Measurements from ENCODE around the gene PHLDA2.

- no peak for TF ChIP-seq EZH2 (optimal IDR thresholded peaks at IDR 0.05; ENCODE audit: low read depth, low read length)
- TF ChIP-seq CTCF (IDR thresholded peaks at IDR 0.05; ENCODE audit: low read length): no peak
- no peak for TF ChIP-seq EZH2phosphoT487 (IDR thresholded peaks at IDR 0.05; ENCODE audit: low read length)
Observed at GRCh38 chr11:2942447-2942846, 13.2 kb upstream of the PHLDA2 start.

All from MM.1S (cell line).